HUES6 (cell line): Measurements from ENCODE around the gene PRR15.

Experiments used
- H3K27ac ChIP-seq: 2 replicates; pipeline ENCODE4 v1.7.0; 2013; ENCODE audit warnings: low read depth, mild to moderate bottlenecking, low read length, inconsistent platforms
- H3K27me3 ChIP-seq: 2 replicates; pipeline ENCODE4 v1.6.1; 2013; ENCODE audit warnings: low read length; ENCODE audit not compliant: control insufficient read depth, insufficient read depth
- H3K36me3 ChIP-seq: 2 replicates; pipeline ENCODE4 v1.6.1; 2013; ENCODE audit warnings: low read length; ENCODE audit not compliant: control insufficient read depth, insufficient read depth
- H3K4me1 ChIP-seq: 2 replicates; pipeline ENCODE4 v1.6.1; 2013; ENCODE audit warnings: low read length; ENCODE audit not compliant: control insufficient read depth, insufficient read depth
- H3K4me3 ChIP-seq: 2 replicates; pipeline ENCODE4 v1.5.1; 2013; ENCODE audit warnings: low read depth, low read length
- H3K9ac ChIP-seq: one replicate; pipeline ENCODE4 v1.6.1; 2013; ENCODE audit warnings: mild to moderate bottlenecking, low read length
- H3K9me3 ChIP-seq: 2 replicates; pipeline ENCODE4 v1.6.1; 2013; ENCODE audit warnings: low read depth, low read length; ENCODE audit not compliant: control insufficient read depth, insufficient read depth

PRR15 gene

GRCh38 chr7:29598613-29599012 is 35.0 kb downstream of the PRR15 start:
- Histone ChIP-seq H3K9me3 (no peaks in the 10 kb centered on the region), H3K36me3 (no peaks in the 10 kb centered on the region), H3K4me3 (no peak overlapping the region), H3K27me3 (no peaks in the 10 kb centered on the region), H3K9ac (no peak overlapping the region), H3K27ac (no peak overlapping the region), H3K4me1 (peaks cover 4% of the 10 kb centered on the region; the same call in 1 of the 2 replicates)

- no peaks in the 10 kb centered on the region for H3K9me3 ChIP-seq
- H3K9ac ChIP-seq = no peak overlapping the region
- H3K36me3 ChIP-seq = no peaks in the 10 kb centered on the region
- no peak overlapping the region for H3K27ac ChIP-seq
- H3K27me3 ChIP-seq = no peaks in the 10 kb centered on the region
- peaks cover 4% of the 10 kb centered on the region; the same call in 1 of the 2 replicates for H3K4me1 ChIP-seq
- no peak overlapping the region for H3K4me3 ChIP-seq
Measured at GRCh38 chr7:29599026-29599425, 35.4 kb downstream of the PRR15 start.

GRCh38 chr7:29600661-29601060 is 37.0 kb downstream of the PRR15 start:
- Histone ChIP-seq H3K9ac (no peak overlapping the region), H3K36me3 (no peaks in the 10 kb centered on the region), H3K27me3 (no peaks in the 10 kb centered on the region), H3K27ac (no peak overlapping the region), H3K4me3 (no peak overlapping the region), H3K9me3 (0 out of 2 replicates have a peak, but pooled peaks cover 3% of the 10 kb centered on the region), H3K4me1 (peaks cover 4% of the 10 kb centered on the region; the same call in 1 of the 2 replicates)

GRCh38 chr7:29604052-29604451 is 40.4 kb downstream of the PRR15 start:
- Histone ChIP-seq H3K9me3 (0 out of 2 replicates have a peak, but pooled peaks cover 3% of the 10 kb centered on the region), H3K36me3 (no peaks in the 10 kb centered on the region), H3K27ac (no peak overlapping the region), H3K4me3 (no peak overlapping the region), H3K27me3 (no peaks in the 10 kb centered on the region), H3K9ac (no peak overlapping the region), H3K4me1 (peaks cover 21% of the 10 kb centered on the region)

- 0 out of 2 replicates have a peak, but pooled peaks cover 3% of the 10 kb centered on the region for H3K9me3 ChIP-seq
- no peaks in the 10 kb centered on the region for H3K27me3 ChIP-seq
- no peak overlapping the region for H3K4me3 ChIP-seq
- no peak overlapping the region for H3K9ac ChIP-seq
- H3K36me3 ChIP-seq = no peaks in the 10 kb centered on the region
- H3K4me1 ChIP-seq = peaks cover 25% of the 10 kb centered on the region
- H3K27ac ChIP-seq = no peak overlapping the region
Measured at GRCh38 chr7:29604702-29605101, 41.1 kb downstream of the PRR15 start.

- H3K27me3 ChIP-seq = no peaks in the 10 kb centered on the region
- 0 out of 2 replicates have a peak, but pooled peaks cover 3% of the 10 kb centered on the region for H3K9me3 ChIP-seq
- no peak overlapping the region for H3K27ac ChIP-seq
- H3K36me3 ChIP-seq = no peaks in the 10 kb centered on the region
- H3K9ac ChIP-seq = no peak overlapping the region
- peaks cover 25% of the 10 kb centered on the region for H3K4me1 ChIP-seq
- H3K4me3 ChIP-seq = no peak overlapping the region
Measured at GRCh38 chr7:29605671-29606070, 42.0 kb downstream of the PRR15 start.

GRCh38 chr7:29606287-29606721 is 42.7 kb downstream of the PRR15 start:
- H3K9ac ChIP-seq = no peak overlapping the region
- no peaks in the 10 kb centered on the region for H3K36me3 ChIP-seq
- no peaks in the 10 kb centered on the region for H3K27me3 ChIP-seq
- peaks cover 25% of the 10 kb centered on the region for H3K4me1 ChIP-seq
- H3K4me3 ChIP-seq = no peak overlapping the region
- no peak overlapping the region for H3K27ac ChIP-seq
- 0 out of 2 replicates have a peak, but pooled peaks cover 3% of the 10 kb centered on the region for H3K9me3 ChIP-seq

GRCh38 chr7:29606830-29607229 is 43.2 kb downstream of the PRR15 start:
- H3K9me3 ChIP-seq = 0 out of 2 replicates have a peak, but pooled peaks cover 3% of the 10 kb centered on the region
- no peak overlapping the region for H3K9ac ChIP-seq
- H3K4me1 ChIP-seq = peaks cover 27% of the 10 kb centered on the region
- no peaks in the 10 kb centered on the region for H3K36me3 ChIP-seq
- no peak overlapping the region for H3K4me3 ChIP-seq
- no peak overlapping the region for H3K27ac ChIP-seq
- H3K27me3 ChIP-seq = no peaks in the 10 kb centered on the region

- Histone ChIP-seq H3K27ac (no peak overlapping the region), H3K4me1 (peaks cover 30% of the 10 kb centered on the region), H3K9me3 (0 out of 2 replicates have a peak, but pooled peaks cover 3% of the 10 kb centered on the region), H3K36me3 (no peaks in the 10 kb centered on the region), H3K9ac (no peak overlapping the region), H3K4me3 (no peak overlapping the region), H3K27me3 (no peaks in the 10 kb centered on the region)
Measured at GRCh38 chr7:29607259-29607658, 43.6 kb downstream of the PRR15 start.

- no peak overlapping the region for H3K4me3 ChIP-seq
- H3K27ac ChIP-seq = no peak overlapping the region
- H3K27me3 ChIP-seq = no peaks in the 10 kb centered on the region
- H3K9ac ChIP-seq = no peak overlapping the region
- H3K9me3 ChIP-seq = 0 out of 2 replicates have a peak, but pooled peaks cover 3% of the 10 kb centered on the region
- H3K36me3 ChIP-seq = no peaks in the 10 kb centered on the region
- H3K4me1 ChIP-seq = peaks cover 36% of the 10 kb centered on the region
Measured at GRCh38 chr7:29607889-29608288, 44.3 kb downstream of the PRR15 start.

- H3K4me1 ChIP-seq = peaks cover 38% of the 10 kb centered on the region
Measured at GRCh38 chr7:29609162-29610037, 45.8 kb downstream of the PRR15 start.

More at GRCh38 chr7:29609162-29610037, 45.8 kb downstream of the PRR15 start:
- H3K27ac ChIP-seq = no peak overlapping the region
- H3K4me3 ChIP-seq = no peak overlapping the region
- H3K27me3 ChIP-seq = no peaks in the 10 kb centered on the region
- H3K9me3 ChIP-seq = 0 out of 2 replicates have a peak, but pooled peaks cover under 1% of the 10 kb centered on the region
- no peak overlapping the region for H3K9ac ChIP-seq
- H3K36me3 ChIP-seq = no peaks in the 10 kb centered on the region
